A549 (cell line): ENCODE results near the gene WRNIP1. TPM values are rescaled to one million over a fixed set of nuclear protein-coding genes. Genes with fewer than 3 reads are reported as not detected.

Experiments used
- ATAC-seq, 2 experiments: fragments of 200-7000 bp in 1 of 2; fragments of >200 bp in 1 of 2; cut with Nextera tagmentation in 1 of 2; cut with Tn5 transposase in 1 of 2; 3 replicates each; pipeline versions ENCODE4 v1.8.0 to v1.9.1; 2018 to 2020; ENCODE audit warnings: mild to moderate bottlenecking in 1 of 2, moderate library complexity in 1 of 2
- CTCF ChIA-PET: fragments of 300-600 bp; sonication (Branson Sonifier 250); formaldehyde crosslinking; extraction: SDS; loops from one replicate; lab custom pipeline; 2021; ENCODE audit warnings: antibody characterized with exemption, inconsistent platforms; lab: Yijun Ruan, JAX
- POLR2A ChIA-PET: fragments of 350-600 bp; formaldehyde crosslinking; extraction: SDS; loops from one replicate; lab custom pipeline; 2021; ENCODE audit warnings: antibody characterized with exemption, inconsistent platforms; lab: Yijun Ruan, JAX
- DNase-seq, 2 experiments: peaks; one replicate each; pipeline versions ENCODE4 v3.0.0 to v3.0.0-alpha.2; 2011 to 2016; ENCODE audit warnings: low read depth in 1 of 2, low spot score in 1 of 2
- FAIRE-seq: peaks from 2 replicates; lab custom pipeline; 2011; peaks lifted over from hg19 to GRCh38; lab: Jason Lieb, UNC
- H3K27ac ChIP-seq, 2 experiments: fragments of >200 bp; sonication (Bioruptor Twin); formaldehyde crosslinking; 3 replicates each; pipeline ENCODE4 v1.5.1; 2016 to 2017
- H3K4me1 ChIP-seq: fragments of >200 bp; sonication (Bioruptor Twin); formaldehyde crosslinking; 3 replicates; pipeline ENCODE4 v1.6.1; 2016
- H3K4me2 ChIP-seq: fragments of >200 bp; sonication (Bioruptor Twin); formaldehyde crosslinking; 3 replicates; pipeline ENCODE4 v1.6.1; 2016
- H3K4me3 ChIP-seq: fragments of >200 bp; sonication (Bioruptor Twin); formaldehyde crosslinking; 3 replicates; pipeline ENCODE4 v1.5.1; 2016
- H3K9me3 ChIP-seq: fragments of >200 bp; sonication (Bioruptor Twin); formaldehyde crosslinking; 3 replicates; pipeline ENCODE4 v1.6.1; 2016
- ATOH8 ChIP-seq: fragments of 250-450 bp; sonication (Bioruptor Pico); IDR thresholded peaks from 2 replicates; pipeline ENCODE4 v1.5.0; 2020; ENCODE audit warnings: low read depth, mild to moderate bottlenecking, moderate library complexity
- CEBPB ChIP-seq, 2 experiments: fragments of >200 bp in 1 of 2; sonication (Bioruptor Twin) in 1 of 2; formaldehyde crosslinking in 1 of 2; IDR thresholded peaks; 2 replicates each; pipeline ENCODE4 v1.6.1; 2012 to 2016
- CHD4 ChIP-seq: fragments of 200-600 bp; sonication (generic); IDR thresholded peaks from 2 replicates; pipeline ENCODE4 v1.6.1; 2016; ENCODE audit warnings: antibody characterized with exemption, mild to moderate bottlenecking, borderline replicate concordance
- EHF ChIP-seq: fragments of 250-450 bp; sonication (Bioruptor Pico); IDR thresholded peaks from 2 replicates; pipeline ENCODE4 v1.5.0; 2020; ENCODE audit warnings: mild to moderate bottlenecking
- FOSB ChIP-seq: fragments of 250-450 bp; sonication (Bioruptor Pico); IDR thresholded peaks from 2 replicates; pipeline ENCODE4 v1.5.0; 2020; ENCODE audit warnings: mild to moderate bottlenecking, moderate library complexity
- FOXS1 ChIP-seq: fragments of 250-450 bp; sonication (Bioruptor Pico); IDR thresholded peaks from 2 replicates; pipeline ENCODE4 v1.5.0; 2020; ENCODE audit warnings: mild to moderate bottlenecking, moderate library complexity
- GATA3 ChIP-seq: IDR thresholded peaks from 2 replicates; pipeline ENCODE4 v1.6.1; 2012; ENCODE audit warnings: borderline replicate concordance
- HDAC2 ChIP-seq: fragments of 200-600 bp; sonication (generic); IDR thresholded peaks from 2 replicates; pipeline ENCODE4 v1.6.1; 2016
- HEYL ChIP-seq: fragments of 250-450 bp; sonication (Bioruptor Pico); IDR thresholded peaks from 2 replicates; pipeline ENCODE4 v1.8.0; 2021; ENCODE audit warnings: mild to moderate bottlenecking, moderate library complexity
- HOXA7 ChIP-seq: fragments of 250-450 bp; sonication (Bioruptor Pico); IDR thresholded peaks from 2 replicates; pipeline ENCODE4 v1.5.0; 2020; ENCODE audit warnings: mild to moderate bottlenecking, moderate library complexity
- HOXB13 ChIP-seq: fragments of 250-450 bp; sonication (Bioruptor Pico); IDR thresholded peaks from 2 replicates; pipeline ENCODE4 v1.5.0; 2020; ENCODE audit warnings: low read depth, mild to moderate bottlenecking, moderate library complexity
- HOXB5 ChIP-seq: fragments of 250-450 bp; sonication (Bioruptor Pico); IDR thresholded peaks from 2 replicates; pipeline ENCODE4 v1.5.0; 2020; ENCODE audit warnings: mild to moderate bottlenecking, moderate library complexity
- JUN ChIP-seq, 2 experiments: fragments of >200 bp; sonication (Bioruptor Twin); formaldehyde crosslinking; IDR thresholded peaks; 2 replicates in 1 of 2; 3 replicates in 1 of 2; pipeline ENCODE4 v1.6.1; 2016 to 2017
- KDM5A ChIP-seq: fragments of 200-600 bp; sonication (generic); IDR thresholded peaks from 2 replicates; pipeline ENCODE4 v1.6.1; 2016; ENCODE audit warnings: antibody characterized with exemption, mild to moderate bottlenecking
- MAZ ChIP-seq: fragments of 150-350 bp; IDR thresholded peaks from 2 replicates; pipeline ENCODE4 v1.6.1; 2014; ENCODE audit warnings: antibody characterized with exemption, low read depth, low read length, borderline replicate concordance
- NPAS2 ChIP-seq: fragments of 250-450 bp; sonication (Bioruptor Pico); IDR thresholded peaks from 2 replicates; pipeline ENCODE4 v1.8.0; 2022; ENCODE audit warnings: mild to moderate bottlenecking, moderate library complexity, borderline replicate concordance
- PHF8 ChIP-seq: fragments of 200-600 bp; sonication (generic); IDR thresholded peaks from 2 replicates; pipeline ENCODE4 v1.6.1; 2016; ENCODE audit warnings: low read depth, mild to moderate bottlenecking, antibody characterized with exemption, moderate library complexity, borderline replicate concordance
- POLR2A ChIP-seq: IDR thresholded peaks from 2 replicates; pipeline ENCODE4 v1.6.1; 2012; ENCODE audit warnings: mild to moderate bottlenecking, low read length
- RARB ChIP-seq: fragments of 250-450 bp; sonication (Bioruptor Pico); IDR thresholded peaks from 2 replicates; pipeline ENCODE4 v1.8.0; 2021; ENCODE audit warnings: mild to moderate bottlenecking, moderate library complexity
- WGBS: methylation state at CpG from one replicate; pipeline ENCODE4 v1.1.6; 2017; ENCODE audit errors: missing lambda C conversion rate; 5-methylcytosine and 5-hydroxymethylcytosine counted together
- polyA plus RNA-seq, 4 experiments: library from polyadenylated mRNA; depleted of rRNA in 3 of 4; stranded (reverse); fragments of >200 nt; fragmentation: RNase III in 1 of 4; extraction: RNeasy Plus Mini Kit Qiagen cat#74134 plus additional on column Dnase treatment in 1 of 4; gene quantifications; 2 replicates in 3 of 4; 3 replicates in 1 of 4; pipeline ENCODE4 v1.2.3, GENCODE V29; 2011 to 2017
- TF ChIP-seq, protein P1 (sequence below): fragments of 150-350 bp; IDR thresholded peaks from 2 replicates; pipeline ENCODE4 v1.6.1; 2014; ENCODE audit warnings: low read depth, mild to moderate bottlenecking, low read length
- TF ChIP-seq, protein P2 (sequence below): IDR thresholded peaks from 2 replicates; pipeline ENCODE4 v1.6.1; 2012

Gene WRNIP1
- polyA plus RNA-seq, 2 of the 4 experiments (the other 2 are of a cell fraction): 27.7 to 32.2 TPM

DNA sequence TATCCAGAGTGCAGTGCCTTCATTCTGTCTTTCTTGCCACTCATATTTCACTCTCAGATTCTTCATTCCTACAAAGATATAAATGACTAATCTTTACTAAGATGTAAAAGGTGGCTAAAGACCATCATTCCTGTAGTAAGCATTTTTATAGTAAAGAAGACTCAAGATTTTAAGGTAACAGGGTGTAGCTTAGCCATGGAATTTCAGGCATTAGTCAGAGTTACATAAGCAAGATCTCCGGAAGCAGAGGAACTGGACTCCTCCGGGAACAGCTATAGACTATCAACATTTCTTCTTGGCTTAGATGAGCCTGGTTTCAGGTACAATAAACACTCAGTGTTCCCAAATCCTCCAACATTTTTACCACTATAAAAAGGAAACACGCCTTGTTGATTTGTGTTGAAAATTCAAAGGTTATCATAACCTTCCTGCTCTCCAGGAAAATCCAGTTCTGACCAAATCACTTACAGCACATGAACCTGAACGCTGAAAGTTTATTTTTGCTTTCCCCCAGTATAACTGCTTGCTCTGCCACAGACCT, 52.8 kb downstream of the WRNIP1 start (continued):
- TF ChIP-seq HDAC2 (no peak), MAZ (no peak), HOXA7 (no peak)

DNA sequence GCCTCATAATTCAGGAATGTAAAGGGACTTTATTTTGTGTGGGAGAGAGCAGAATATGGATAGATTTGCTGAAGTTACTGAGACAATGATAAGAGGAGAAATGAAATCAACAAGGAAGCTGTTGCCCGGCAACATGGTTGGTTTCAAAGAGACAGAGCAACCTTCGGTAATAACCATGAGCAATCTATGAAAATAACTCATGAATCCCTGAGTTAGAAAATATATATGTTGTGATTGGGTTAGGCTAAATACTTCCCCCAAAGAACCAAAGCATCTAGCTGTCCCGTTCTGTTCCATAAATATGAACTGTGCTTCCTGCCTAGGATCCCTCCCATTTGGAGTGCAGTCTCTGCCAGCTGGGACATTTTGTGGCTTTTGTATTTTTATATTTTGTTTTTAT, 53.4 kb downstream of the WRNIP1 start:
- no peak overlapping the region for H3K4me3 ChIP-seq
- H3K27ac ChIP-seq: peak overlapping the region; percentile 61 to 78
- no peak for DNase-seq
- ChIA-PET POLR2A (interaction anchor here (0.9 to 2.2 kb wide), 5 partner anchors 10 to 23 kb away, joined by 3 to 8 read pairs (median 5); partner anchors contain the start of gene SERPINB1), CTCF (interaction anchor here (0.7 to 1.6 kb wide), 4 partner anchors 8 to 27 kb away, joined by 3 to 4 read pairs (median 3); no protein-coding TSS in a partner anchor)
- H3K4me2 ChIP-seq: peak overlapping the region; percentile 74
- no peak for TF ChIP-seq NPAS2 (CRISPR knock-in tag)
- no peak for TF ChIP-seq CEBPB (IDR thresholded peaks at IDR 0.05)
- FAIRE-seq: no peak
- ATAC-seq: no peak; a peak in 1 of 6 replicates
- H3K4me1 ChIP-seq: peaks cover 16% of the 10 kb centered on the region
- 69% methylated on average over 3 of the region's 3 CpGs for WGBS
- H3K9me3 ChIP-seq: peaks cover 9% of the 10 kb centered on the region

DNA sequence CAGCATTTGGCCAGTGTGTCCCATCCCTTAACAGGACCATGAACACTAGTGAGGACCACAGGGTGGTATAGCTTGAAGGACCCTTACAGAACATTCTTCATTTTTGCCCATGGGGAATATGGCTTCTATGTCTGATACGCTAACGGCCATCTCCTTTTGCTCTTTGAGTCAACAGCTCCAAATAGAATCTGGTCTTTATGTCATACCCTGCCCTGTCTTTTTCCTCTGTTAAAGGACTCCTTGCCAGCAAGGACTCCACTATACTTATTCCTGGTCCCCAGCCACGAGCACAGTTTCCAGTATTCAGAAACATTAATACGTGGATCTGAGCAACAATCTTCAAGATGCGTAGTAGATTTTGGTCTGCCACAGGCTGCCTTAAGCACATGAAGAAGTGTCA, 53.9 kb downstream of the WRNIP1 start:
- no peak for ATAC-seq
- no peak overlapping the region for H3K4me2 ChIP-seq
- CTCF ChIA-PET: interaction anchor here (1.1 to 1.6 kb wide), 2 partner anchors 21 to 28 kb away, joined by 3 to 4 read pairs; no protein-coding TSS in a partner anchor
- H3K4me3 ChIP-seq: no peak overlapping the region
- peak overlapping the region; percentile 0 to 78; a peak in 3 of 6 replicates for H3K27ac ChIP-seq
- TF ChIP-seq MAZ (no peak), GATA3 (no peak), JUN (IDR thresholded peaks at IDR 0.05) (no peak), HOXB13 (no peak), HDAC2 (no peak), POLR2A (no peak), FOSB (no peak)
- POLR2A ChIA-PET: interaction anchor here (0.9 to 2.2 kb wide), 3 partner anchors 10 to 20 kb away, joined by 3 to 8 read pairs (median 5); no protein-coding TSS in a partner anchor
- H3K4me1 ChIP-seq: peaks cover 16% of the 10 kb centered on the region
- WGBS: 83% methylated on average over 5 of the region's 5 CpGs
- H3K9me3 ChIP-seq: peaks cover 9% of the 10 kb centered on the region
- no peak for DNase-seq
- FAIRE-seq: no peak

DNA sequence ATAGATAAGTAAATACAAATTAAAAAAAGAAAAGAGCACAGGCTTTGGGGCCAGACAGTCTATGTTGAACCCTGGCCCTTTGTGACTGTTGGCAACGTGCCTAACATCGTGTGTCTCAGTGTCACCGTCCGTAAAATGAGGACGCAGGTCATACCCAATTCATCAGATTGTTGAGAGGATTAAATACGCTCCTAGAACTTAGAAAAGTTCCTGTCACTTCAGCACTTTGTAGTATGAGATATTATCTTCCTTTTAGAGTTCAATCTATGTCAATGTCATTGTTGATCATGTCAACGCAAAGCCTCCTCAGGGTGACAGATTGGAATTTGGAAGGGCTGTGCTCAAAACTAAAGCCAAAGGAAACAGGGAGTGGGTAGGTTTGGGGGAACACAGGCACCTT, 54.8 kb downstream of the WRNIP1 start:
- H3K4me1 ChIP-seq: peaks cover 16% of the 10 kb centered on the region
- CTCF ChIA-PET: interaction anchor here (1.6 kb wide), 1 partner anchor 29 kb away, joined by 4 read pairs; no protein-coding TSS in a partner anchor
- no peak overlapping the region for H3K4me2 ChIP-seq
- H3K27ac ChIP-seq: no peak overlapping the region
- no peak overlapping the region for H3K4me3 ChIP-seq
- no peak for ATAC-seq
- H3K9me3 ChIP-seq: peaks cover 9% of the 10 kb centered on the region
- POLR2A ChIA-PET: no interaction called here
- FAIRE-seq: no peak
- TF ChIP-seq CHD4 (no peak), EHF (CRISPR knock-in tag) (no peak), HOXB13 (no peak), FOXS1 (CRISPR knock-in tag) (no peak), HOXB5 (CRISPR knock-in tag) (no peak), ATOH8 (CRISPR knock-in tag) (no peak), HEYL (no peak), RARB (CRISPR knock-in tag) (no peak), KDM5A (no peak), PHF8 (no peak), FOSB (no peak)
- TF ChIP-seq, protein P1, sequence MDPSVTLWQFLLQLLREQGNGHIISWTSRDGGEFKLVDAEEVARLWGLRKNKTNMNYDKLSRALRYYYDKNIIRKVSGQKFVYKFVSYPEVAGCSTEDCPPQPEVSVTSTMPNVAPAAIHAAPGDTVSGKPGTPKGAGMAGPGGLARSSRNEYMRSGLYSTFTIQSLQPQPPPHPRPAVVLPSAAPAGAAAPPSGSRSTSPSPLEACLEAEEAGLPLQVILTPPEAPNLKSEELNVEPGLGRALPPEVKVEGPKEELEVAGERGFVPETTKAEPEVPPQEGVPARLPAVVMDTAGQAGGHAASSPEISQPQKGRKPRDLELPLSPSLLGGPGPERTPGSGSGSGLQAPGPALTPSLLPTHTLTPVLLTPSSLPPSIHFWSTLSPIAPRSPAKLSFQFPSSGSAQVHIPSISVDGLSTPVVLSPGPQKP: no peak
- TF ChIP-seq, protein P2, sequence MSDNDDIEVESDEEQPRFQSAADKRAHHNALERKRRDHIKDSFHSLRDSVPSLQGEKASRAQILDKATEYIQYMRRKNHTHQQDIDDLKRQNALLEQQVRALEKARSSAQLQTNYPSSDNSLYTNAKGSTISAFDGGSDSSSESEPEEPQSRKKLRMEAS: no peak
- 64% methylated on average over 7 of the region's 7 CpGs for WGBS
- no peak for DNase-seq
